GM12878 (cell line): ENCODE data around the gene TACR2. TPM values are rescaled to one million over a fixed set of nuclear protein-coding genes. Genes with fewer than 3 reads are reported as not detected.

Experiments
- ATAC-seq: fragments of 200-7000 bp; cut with Tn5 transposase; 3 replicates; pipeline ENCODE4 v1.9.1; 2020; ENCODE audit warnings: mild to moderate bottlenecking, moderate library complexity
- BruUV-seq: library from RNA; stranded (reverse); fragments of 400-500 nt; replicated peaks from 2 replicates; lab custom pipeline; 2021; lab: Mats Ljungman, UMichigan
- CTCF ChIA-PET: fragments of 300-600 bp; sonication (Branson Sonifier 250); formaldehyde crosslinking; extraction: SDS; loops from one replicate; lab custom pipeline; 2021; ENCODE audit warnings: inconsistent platforms; lab: Yijun Ruan, JAX
- POLR2A ChIA-PET: fragments of 350-600 bp; formaldehyde crosslinking; extraction: SDS; loops from one replicate; lab custom pipeline; 2021; ENCODE audit warnings: inconsistent platforms; lab: Charles Lee
- RAD21 ChIA-PET: fragments of 300-600 bp; sonication (Branson Sonifier 250); formaldehyde crosslinking; loops from one replicate; lab custom pipeline; 2023; ENCODE audit warnings: antibody characterized with exemption; ENCODE audit not compliant: unreplicated experiment; lab: Charles Lee
- SMC1A ChIA-PET: fragments of 300-600 bp; sonication (Branson Sonifier 250); formaldehyde crosslinking; loops from one replicate; lab custom pipeline; 2023; ENCODE audit not compliant: unreplicated experiment, uncharacterized antibody; lab: Charles Lee
- DNase-seq: peaks from one replicate; pipeline ENCODE4 v3.0.0-alpha.2; 2011; ENCODE audit warnings: low read depth, low spot score
- FAIRE-seq: peaks from 3 replicates; lab custom pipeline; 2011; peaks lifted over from hg19 to GRCh38; lab: Jason Lieb, UNC
- H2AFZ ChIP-seq: 2 replicates; pipeline ENCODE4 v1.6.0; 2011; ENCODE audit warnings: low read depth, low read length, control low read depth; ENCODE audit not compliant: control insufficient read depth
- H3K27ac ChIP-seq: 2 replicates; pipeline ENCODE4 v1.5.1; 2011; ENCODE audit warnings: control low read depth; ENCODE audit not compliant: control insufficient read depth, insufficient read depth
- H3K27me3 ChIP-seq, 2 experiments: replicated peaks in 1 of 2; 2 replicates each; pipeline versions ENCODE4 v1.6.0 to v1.6.1; 2011; ENCODE audit warnings: low read length in 1 of 2; ENCODE audit not compliant: control insufficient read depth in 2 of 2, insufficient read depth in 2 of 2
- H3K36me3 ChIP-seq, 2 experiments: 2 replicates each; pipeline ENCODE4 v1.5.1; 2011; ENCODE audit warnings: low read length in 1 of 2; ENCODE audit not compliant: control insufficient read depth in 2 of 2, insufficient read depth in 2 of 2
- H3K4me1 ChIP-seq: 2 replicates; pipeline ENCODE4 v1.6.1; 2011; ENCODE audit warnings: mild to moderate bottlenecking, low read length, moderate library complexity, mixed read lengths; ENCODE audit not compliant: control insufficient read depth, insufficient read depth
- H3K4me2 ChIP-seq: 2 replicates; pipeline ENCODE4 v1.6.0; 2011; ENCODE audit warnings: control low read depth; ENCODE audit not compliant: control insufficient read depth, insufficient read depth
- H3K4me3 ChIP-seq: fragments of 200-600 bp; sonication (generic); 2 replicates; pipeline ENCODE4 v1.5.1; 2016
- H3K79me2 ChIP-seq: 2 replicates; pipeline ENCODE4 v1.6.0; 2011; ENCODE audit warnings: low read length; ENCODE audit not compliant: control insufficient read depth, insufficient read depth
- H3K9ac ChIP-seq: 2 replicates; pipeline ENCODE4 v1.8.0; 2011; ENCODE audit warnings: low read length, control low read depth, mixed read lengths; ENCODE audit not compliant: control insufficient read depth, insufficient read depth
- H3K9me3 ChIP-seq: replicated peaks from 3 replicates; pipeline ENCODE4 v1.5.1; 2011; ENCODE audit warnings: mild to moderate bottlenecking, low read length; ENCODE audit not compliant: control insufficient read depth, insufficient read depth
- H4K20me1 ChIP-seq: 2 replicates; pipeline ENCODE4 v1.6.0; 2011; ENCODE audit not compliant: control insufficient read depth, insufficient read depth
- CBX5 ChIP-seq: sonication (generic); IDR thresholded peaks from 2 replicates; pipeline ENCODE4 v1.6.1; 2016; ENCODE audit warnings: low read depth, moderate library complexity, mild to moderate bottlenecking, inconsistent platforms
- CEBPB ChIP-seq, 2 experiments: fragments of 150-350 bp in 1 of 2; IDR thresholded peaks; 2 replicates each; pipeline ENCODE4 v1.6.1; 2012 to 2014; ENCODE audit warnings: low read depth in 2 of 2, low read length in 2 of 2, borderline replicate concordance in 1 of 2, inconsistent platforms in 1 of 2
- EED ChIP-seq: sonication (generic); IDR thresholded peaks from 2 replicates; pipeline ENCODE4 v1.6.1; 2016; ENCODE audit warnings: antibody characterized with exemption, low read depth
- ETV6 ChIP-seq, 2 experiments: fragments of 450-650 bp in 1 of 2; IDR thresholded peaks in 1 of 2; conservative IDR thresholded peaks in 1 of 2; 2 replicates each; pipeline ENCODE4 v1.6.1; 2014; ENCODE audit warnings: antibody characterized with exemption in 1 of 2, borderline replicate concordance in 1 of 2, low read depth in 1 of 2, mild to moderate bottlenecking in 1 of 2, moderate library complexity in 1 of 2
- JUNB ChIP-seq: IDR thresholded peaks from 2 replicates; pipeline ENCODE4 v1.6.1; 2016; ENCODE audit warnings: antibody characterized with exemption, mild to moderate bottlenecking
- KAT2A ChIP-seq: conservative IDR thresholded peaks from 2 replicates; pipeline ENCODE4 v1.6.1; 2011; ENCODE audit warnings: low read depth, low read length; ENCODE audit not compliant: control insufficient read depth
- MXI1 ChIP-seq: fragments of 150-350 bp; IDR thresholded peaks from 2 replicates; pipeline ENCODE4 v1.6.1; 2011; ENCODE audit warnings: low read depth, mild to moderate bottlenecking, inconsistent platforms, low read length, improper control_type of control experiment
- NFIC ChIP-seq: IDR thresholded peaks from 2 replicates; pipeline ENCODE4 v1.6.1; 2012; ENCODE audit warnings: low read depth, mild to moderate bottlenecking, inconsistent platforms, low read length, moderate library complexity
- RELA ChIP-seq: fragments of 450-650 bp; IDR thresholded peaks from 2 replicates; pipeline ENCODE4 v1.8.0; 2014; ENCODE audit warnings: borderline replicate concordance; ENCODE audit not compliant: partially characterized antibody
- TBL1XR1 ChIP-seq: IDR thresholded peaks from 2 replicates; pipeline ENCODE4 v1.6.1; 2012; ENCODE audit warnings: low read depth, low read length, improper control_type of control experiment
- ZNF24 ChIP-seq: fragments of 450-650 bp; IDR thresholded peaks from 2 replicates; pipeline ENCODE4 v1.6.1; 2017; ENCODE audit warnings: antibody characterized with exemption, mild to moderate bottlenecking
- ZNF274 ChIP-seq: IDR thresholded peaks from one replicate; pipeline ENCODE4 v1.8.0; 2011; ENCODE audit not compliant: insufficient read length, insufficient read depth
- WGBS: methylation state at CpG from one replicate; pipeline ENCODE4 v1.1.6; 2016; ENCODE audit warnings: low lambda C conversion rate; ENCODE audit not compliant: insufficient replicate concordance, insufficient coverage; ENCODE audit errors: missing lambda C conversion rate; 5-methylcytosine and 5-hydroxymethylcytosine counted together
- in situ Hi-C: fragments of 300-500 bp; cut with MboI; formaldehyde crosslinking; loops from 9 replicates; pipeline ENCODE4 v1.14.3; 2018; ENCODE audit warnings: mixed read lengths
- intact Hi-C: fragments of 100-400 bp; cut with micrococcal nuclease; formaldehyde crosslinking; loops from one replicate; pipeline ENCODE4 v1.14.2; 2022; ENCODE audit not compliant: unreplicated experiment
- polyA plus RNA-seq, 11 experiments: library from polyadenylated mRNA; depleted of rRNA in 4 of 11; unstranded in 6 of 11; stranded (reverse) in 5 of 11; fragments of >200 nt; fragmentation: Nextera tagmentation in 4 of 11; fragmentation: Illumina TruSeq in 1 of 11; extraction: Ambion mirVana in 4 of 11; extraction: Trizol in 1 of 11; gene quantifications; 1 replicate in 1 of 11; 2 replicates in 10 of 11; pipeline versions ENCODE4 v1.2.1 to v1.2.3, GENCODE V29; 2011 to 2016; ENCODE audit warnings: inconsistent platforms in 2 of 11, missing spikeins in 2 of 11, low read depth in 1 of 11
- total RNA-seq, 4 experiments: library from RNA; depleted of rRNA in 3 of 4; stranded (reverse); fragments of >200 nt in 3 of 4; fragmentation: Illumina TruSeq in 1 of 4; extraction: Trizol in 1 of 4; gene quantifications; 2 replicates each; pipeline versions ENCODE4 v1.2.1 to v1.2.3, GENCODE V29; 2013 to 2021

Gene TACR2
- total and polyA plus RNA-seq, 10 of the 15 experiments (the other 5 are each of a cell fraction or from before 2014, with no cell fraction given), result 0.11 TPM; not detected in 9

- ChIA-PET RAD21 (no interaction called here), SMC1A (no interaction called here), CTCF (interaction anchor here (0.6 to 1.2 kb wide), 2 partner anchors 13 to 63 kb away, joined by 3 read pairs; no protein-coding TSS in a partner anchor), POLR2A (no interaction called here)
- BruUV-seq, result no TSS peak
- no peaks in the 10 kb centered on the region for H4K20me1 ChIP-seq
- FAIRE-seq (no peak), ATAC-seq (no peak), DNase-seq (no peak)
- no peak overlapping the region for H2AFZ ChIP-seq
- TF ChIP-seq TBL1XR1 (no peak), MXI1 (no peak), ZNF24 (no peak), ETV6 (conservative IDR thresholded peaks at IDR 0.05 in 1 of 2, IDR thresholded peaks at IDR 0.05 in 1 of 2; ENCODE audit: borderline replicate concordance in 1 of 2, low read depth in 1 of 2) (no peak), JUNB (no peak), CBX5 (no peak), ZNF274 (no peak), RELA (no peak), NFIC (no peak), KAT2A (no peak), EED (no peak), CEBPB (IDR thresholded peaks at IDR 0.05; ENCODE audit: borderline replicate concordance in 1 of 2, low read depth in 2 of 2, low read length in 2 of 2) (no peak)
- no peak overlapping the region for H3K4me3 ChIP-seq
- in situ Hi-C loops (no loop called here), intact Hi-C loops (no loop called here)
- WGBS, result 62% methylated on average over 3 of the region's 4 CpGs
- H3K4me2 ChIP-seq, result no peak overlapping the region
- no peaks in the 10 kb centered on the region for H3K79me2 ChIP-seq
- no peak overlapping the region for H3K9ac ChIP-seq
- no peaks in the 10 kb centered on the region for H3K27me3 ChIP-seq
- H3K36me3 ChIP-seq, result no peaks in the 10 kb centered on the region
- H3K9me3 ChIP-seq, result no peaks in the 10 kb centered on the region
- no peak overlapping the region for H3K27ac ChIP-seq
- H3K4me1 ChIP-seq, result no peaks in the 10 kb centered on the region
Measured at GRCh38 chr10:69445041-69445440, 28.3 kb upstream of the TACR2 start.
